C1 segment of cervical spinal cord (tissue), 14 donors: ENCODE data around the gene HJV.
A peak's percentile ranks its signal among the peaks of the same experiment; 100 is the strongest.

Source experiments
- DNase-seq, 14 donors: peaks; one replicate each; lab custom pipeline; 2025; lab: John Stamatoyannopoulos, UW

The HJV gene

DNA sequence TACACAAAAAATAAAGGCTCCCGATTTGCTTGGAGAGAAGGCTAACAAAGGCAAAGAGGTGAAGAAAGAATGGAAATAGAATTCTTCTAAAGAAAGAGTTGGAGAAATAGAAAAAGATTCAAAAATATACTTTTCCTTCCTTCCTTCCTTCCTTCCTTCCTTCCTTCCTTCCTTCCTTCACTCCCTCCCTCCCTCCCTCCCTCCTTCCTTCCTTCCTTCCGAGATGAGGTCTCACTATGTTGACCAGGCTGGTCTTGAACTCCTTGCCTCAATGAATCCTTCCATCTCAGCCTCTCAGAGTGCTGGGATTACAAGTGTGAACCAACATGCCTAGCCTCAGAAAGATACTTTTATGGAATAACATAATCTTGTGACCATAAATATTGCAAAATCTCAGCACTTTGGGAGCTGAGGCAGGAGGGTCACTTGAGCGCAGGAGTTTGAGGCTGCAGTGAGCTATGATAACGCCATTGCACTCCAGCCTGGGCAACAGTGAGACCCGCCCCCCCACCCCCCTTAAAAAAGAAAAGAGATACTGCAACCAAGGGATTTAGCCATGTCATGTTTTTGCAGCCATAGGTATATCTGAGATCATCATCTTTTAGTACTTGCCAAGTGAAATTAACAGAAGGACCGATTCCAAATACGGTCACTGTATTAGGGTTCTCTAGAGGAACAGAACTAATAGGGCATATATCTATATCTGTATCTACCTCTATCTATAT is 1.0 kb upstream of the HJV start:
- no peak for DNase-seq

DNA sequence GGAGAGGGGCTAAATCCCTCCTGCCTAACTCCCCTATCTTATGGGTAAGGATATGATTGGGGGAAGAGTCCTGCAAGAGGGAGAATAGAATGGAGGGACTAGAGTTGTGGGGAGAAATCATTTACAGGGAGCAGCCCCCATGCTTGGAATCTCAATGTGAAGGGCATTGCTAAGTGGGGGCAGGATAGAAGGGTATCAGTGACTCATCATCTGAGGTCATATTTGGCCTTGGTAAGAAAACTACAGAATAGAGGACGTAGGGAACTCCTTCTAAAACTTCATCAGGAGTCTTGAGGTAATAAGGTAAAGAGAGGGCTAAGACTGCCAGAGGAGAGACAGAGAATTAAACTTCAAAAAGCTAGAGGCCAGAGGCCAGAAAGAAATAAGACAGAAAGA is 487 bp downstream of the HJV start:
- no peak for DNase-seq

DNA sequence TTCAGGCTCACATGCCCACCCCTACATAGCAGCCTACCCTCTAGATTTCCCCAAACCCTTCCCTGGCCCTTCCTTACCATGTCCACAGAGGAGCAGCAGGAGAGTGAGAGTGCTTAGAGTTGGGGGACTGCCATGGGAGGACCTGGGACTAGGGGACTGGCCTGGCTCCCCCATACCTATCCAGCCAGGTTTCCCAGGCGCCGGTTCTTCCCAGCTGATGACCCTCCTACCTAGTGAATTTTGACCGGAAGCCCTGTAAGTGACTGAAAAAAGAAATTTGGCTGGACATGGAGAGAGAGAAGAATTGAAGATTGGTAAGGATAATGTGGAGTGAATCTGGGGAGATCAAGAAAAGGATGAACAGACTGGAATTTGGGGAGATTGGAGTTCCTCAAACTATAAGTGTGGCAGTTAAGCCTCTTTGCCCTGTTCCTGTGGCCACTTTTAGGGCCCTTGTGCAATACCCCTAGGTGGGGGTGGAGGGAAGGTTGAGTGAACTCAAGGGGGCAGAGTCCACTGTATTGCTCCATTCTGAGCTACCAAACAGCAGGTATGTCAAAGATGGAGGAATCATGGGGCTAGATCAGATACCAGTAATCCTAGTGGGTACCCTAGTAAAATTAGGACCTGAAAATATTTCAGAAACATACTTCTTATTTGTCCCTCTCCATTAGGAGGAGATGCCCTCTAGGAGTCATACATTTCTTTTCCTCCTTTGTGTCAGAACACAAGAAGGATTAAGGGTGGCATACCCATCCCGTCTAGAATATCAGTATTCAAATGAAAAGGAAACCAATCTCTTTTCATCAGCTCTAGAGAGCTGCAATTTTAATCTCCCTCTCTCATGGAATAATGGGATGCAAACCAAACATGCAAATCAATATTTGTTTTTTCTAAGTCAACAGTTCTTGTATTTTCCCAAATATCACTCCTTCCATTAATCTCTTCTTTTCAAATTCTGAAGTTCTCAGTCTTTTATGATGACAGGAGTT is 1.2 kb downstream of the HJV start:
- DNase-seq, result no peak

DNA sequence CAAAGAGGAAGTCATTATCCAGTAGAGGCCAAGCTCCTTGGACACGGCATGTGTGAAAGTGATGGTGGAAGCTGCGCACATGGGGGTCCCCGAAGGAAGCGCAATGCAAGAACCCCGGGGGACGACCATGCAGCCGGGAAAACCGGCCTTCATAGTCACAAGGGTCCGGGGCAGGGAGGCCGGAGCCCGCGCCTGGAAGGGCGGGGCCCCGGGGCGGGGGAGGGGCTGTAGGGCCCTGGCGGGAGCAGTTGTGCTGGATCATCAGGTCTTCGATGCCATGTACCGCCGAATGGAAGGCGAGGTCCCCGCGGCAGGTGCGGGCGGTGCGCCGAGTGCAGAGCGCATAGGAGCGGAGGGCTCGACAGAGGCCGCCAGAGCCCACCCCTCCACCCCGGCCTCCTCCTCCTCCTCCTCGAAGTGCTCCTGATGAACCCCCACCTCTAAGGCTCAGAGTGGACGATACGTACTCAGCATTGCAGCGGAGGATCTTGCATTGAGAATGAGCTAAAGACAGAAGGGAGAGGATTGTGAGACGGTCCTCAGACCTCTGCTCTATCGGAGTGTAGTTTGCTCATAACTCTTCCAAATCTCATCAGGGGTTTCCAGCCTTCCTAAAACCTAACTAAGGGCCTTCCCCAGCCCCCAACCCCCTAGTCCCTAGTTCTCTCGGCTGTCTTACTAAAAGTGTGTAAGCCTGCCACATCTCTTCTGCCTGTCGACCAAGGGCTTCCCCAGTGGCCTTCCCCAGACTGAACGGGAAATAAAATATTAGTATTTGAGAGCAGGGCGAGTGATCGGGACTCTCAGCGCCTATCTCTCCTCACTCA is 2.1 kb downstream of the HJV start:
- no peak for DNase-seq

DNA sequence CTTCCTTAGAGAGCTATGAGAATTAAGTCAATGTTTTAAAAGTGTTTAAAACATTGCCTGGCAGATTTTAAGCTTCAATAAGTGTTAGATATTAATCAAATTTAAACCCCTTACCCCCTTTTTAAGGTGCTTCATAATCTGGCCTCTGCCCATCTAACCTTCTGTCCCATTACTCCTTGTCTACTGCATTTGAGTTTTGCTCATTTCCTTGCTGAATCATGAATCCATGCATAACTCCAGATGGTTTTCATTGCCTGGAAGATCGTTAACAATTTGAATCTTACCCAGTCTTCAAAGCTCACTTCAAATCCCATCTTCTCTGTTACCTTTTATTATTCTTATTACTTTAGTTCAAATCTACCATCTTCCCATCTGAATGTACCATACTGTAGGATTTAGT is 4.6 kb downstream of the HJV start:
- no peak for DNase-seq

DNA sequence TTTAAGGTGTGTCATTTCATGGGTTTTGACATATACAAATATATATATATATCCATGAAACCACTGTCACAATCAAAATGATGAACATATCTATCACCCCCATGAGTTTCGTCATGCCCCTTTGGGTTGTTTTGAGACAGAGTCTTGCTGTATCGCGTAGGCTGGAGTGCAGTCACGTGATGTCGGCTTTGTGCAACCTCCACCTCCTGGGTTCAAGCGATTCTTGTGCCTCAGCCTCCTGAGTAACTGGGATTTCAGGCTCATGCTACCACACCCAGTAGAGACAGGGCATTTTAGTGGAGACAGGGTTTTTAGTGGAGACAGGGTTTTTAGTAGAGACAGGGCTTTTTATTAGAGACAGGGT is 8.0 kb downstream of the HJV start:
- no peak for DNase-seq

DNA sequence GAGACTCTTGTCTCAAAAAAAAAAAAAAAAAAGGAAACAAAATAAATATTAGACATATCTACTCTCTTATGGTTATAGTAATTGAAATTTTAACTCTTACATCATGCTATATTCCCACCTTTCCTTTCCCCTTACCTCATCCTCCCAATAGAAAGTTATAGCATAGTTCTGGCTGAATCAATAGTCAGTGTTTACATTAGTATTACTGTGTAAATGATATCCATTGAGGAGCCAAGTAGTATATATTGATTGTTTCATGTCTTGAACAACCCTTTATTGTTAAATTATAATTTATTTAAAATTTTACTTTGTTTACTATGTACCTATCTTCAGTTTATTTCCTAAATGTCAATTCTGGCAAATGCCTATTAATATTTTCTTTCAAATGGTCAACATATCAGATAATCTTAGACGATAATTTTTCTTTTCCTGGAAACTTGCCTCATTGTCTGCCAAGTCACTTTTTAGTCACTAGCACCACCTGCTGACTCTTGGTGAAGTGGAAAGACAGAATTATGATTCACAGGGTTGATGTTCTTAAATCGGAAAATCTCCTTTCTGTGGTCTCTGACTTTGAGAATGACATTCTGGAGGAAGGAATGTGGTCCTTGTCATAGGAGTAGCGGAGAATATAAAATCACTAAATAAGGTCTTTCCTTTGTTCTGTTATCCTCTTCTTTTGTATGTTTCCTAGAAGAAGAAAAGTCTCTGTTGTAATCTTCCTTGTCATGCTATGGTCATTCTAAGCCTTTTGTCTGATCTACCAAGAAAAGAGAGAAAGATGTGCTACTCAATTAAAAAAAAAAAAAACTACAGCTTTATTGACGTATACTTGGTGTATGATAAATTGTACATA is 8.6 kb downstream of the HJV start:
- DNase-seq, result peak in 3 of 14 donors; percentile 12 to 23 (median 15)

DNA sequence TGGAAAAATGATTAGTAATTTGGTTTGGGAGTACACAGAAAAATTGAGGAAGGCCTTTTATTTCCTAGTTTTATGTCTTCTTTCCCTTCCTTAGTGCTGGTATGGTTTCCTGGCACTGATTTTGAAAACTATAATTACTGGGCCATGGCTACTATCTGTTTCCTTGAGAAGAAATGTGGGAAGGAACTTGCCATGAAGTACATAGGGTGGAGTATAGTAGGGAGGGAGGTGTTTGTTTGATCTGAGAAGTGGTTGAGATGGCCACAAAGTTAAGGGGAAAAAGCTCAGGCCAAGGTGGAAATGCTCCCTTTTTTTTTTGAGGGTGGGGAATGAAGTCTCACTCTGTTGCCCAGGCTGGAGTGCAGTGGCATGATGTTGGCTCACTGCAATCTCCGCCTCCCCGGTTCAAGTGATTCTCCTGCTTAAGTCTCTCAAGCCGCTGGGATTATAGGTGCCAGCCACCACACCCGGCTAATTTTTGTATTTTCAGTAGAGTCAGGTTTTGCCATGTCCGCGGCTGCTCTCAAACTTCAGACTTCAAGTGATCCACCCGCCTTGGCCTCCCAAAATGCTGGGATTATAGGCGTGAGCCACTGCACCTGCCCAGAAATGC is 11.3 kb downstream of the HJV start:
- no peak for DNase-seq

DNA sequence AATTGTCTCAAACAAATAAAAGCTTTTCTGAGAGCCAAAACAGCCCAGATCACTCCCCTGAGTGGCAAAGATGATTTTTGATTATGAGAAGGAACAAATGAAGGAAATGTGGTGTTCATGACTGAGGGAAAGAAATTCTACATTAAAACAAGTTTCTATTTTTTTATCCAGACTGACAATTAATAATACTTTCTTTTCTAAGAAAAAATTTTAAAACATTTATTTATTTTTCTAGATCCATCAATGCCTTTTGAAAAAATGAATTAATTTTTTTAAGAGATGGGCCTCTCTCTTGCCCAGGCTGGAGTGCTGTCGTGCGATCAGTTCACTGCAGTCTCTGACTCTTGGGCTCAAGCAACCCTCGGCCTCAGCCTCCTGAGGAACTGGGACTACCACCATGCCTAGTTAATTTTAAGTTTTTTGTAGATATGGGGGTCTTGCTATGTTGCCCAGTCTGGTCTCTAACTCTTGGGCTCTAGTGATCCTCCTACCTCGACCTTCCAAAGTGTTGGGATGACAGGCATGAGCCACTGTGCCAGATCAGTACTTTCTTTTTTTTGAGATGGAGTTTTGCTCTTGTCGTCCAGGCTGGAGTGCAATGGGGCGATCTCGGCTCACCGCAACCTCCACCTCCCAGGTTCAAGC is 13.9 kb downstream of the HJV start:
- DNase-seq, result no peak

DNA sequence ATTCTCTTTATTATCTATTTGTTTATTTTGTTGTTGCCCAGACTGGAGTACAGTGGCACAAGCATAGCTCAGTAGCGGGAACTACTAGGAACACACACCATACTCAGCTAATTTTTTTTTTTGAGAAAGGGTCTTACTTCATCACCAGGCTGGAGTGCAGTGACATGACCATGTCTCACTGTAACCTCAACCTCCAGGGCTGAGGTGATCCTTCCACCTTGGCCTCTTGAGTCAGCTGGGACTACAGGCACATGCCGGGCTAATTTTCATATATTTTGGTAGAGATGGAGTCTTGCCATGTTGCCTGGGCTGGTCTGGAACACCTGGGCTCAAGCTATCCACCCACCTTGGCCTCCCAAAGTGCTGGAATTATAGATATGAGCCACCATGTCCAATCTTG is 19.8 kb downstream of the HJV start:
- no peak for DNase-seq

DNA sequence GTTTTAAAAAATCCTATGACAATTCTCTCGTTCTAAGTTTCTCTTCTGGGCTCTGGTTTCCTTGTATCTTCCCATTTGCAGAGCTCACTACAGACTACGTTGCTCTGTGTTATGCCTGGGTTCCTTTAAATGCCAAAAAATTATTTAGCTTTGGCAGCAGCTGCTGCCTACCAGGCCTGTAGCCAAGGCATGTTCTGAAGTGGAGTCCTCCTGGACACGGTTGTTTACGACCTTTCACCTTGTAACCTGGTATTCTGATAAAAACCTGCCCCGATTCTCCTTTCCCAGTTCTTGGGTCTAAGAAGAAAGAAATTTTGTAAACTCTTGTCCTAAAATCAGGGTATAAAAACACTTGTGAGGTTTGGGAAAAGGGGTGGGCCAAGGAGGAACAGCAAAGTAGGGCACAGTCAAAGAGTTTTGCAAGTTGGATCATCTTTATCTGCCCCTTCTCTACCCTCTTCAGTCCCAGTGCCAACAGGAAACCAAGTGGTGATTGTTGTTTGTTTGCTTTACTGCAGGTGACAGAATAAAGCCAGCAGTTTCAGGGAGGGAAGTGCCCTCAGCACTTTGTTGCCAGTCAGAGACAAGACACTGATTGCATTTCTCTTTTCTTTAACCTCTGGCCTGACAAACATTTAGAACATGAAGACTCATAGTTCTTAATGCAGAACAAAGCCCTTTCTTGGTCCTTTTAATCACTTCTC is 22.1 kb downstream of the HJV start:
- DNase-seq, result peak in 1 of 14 donors; percentile 76

DNA sequence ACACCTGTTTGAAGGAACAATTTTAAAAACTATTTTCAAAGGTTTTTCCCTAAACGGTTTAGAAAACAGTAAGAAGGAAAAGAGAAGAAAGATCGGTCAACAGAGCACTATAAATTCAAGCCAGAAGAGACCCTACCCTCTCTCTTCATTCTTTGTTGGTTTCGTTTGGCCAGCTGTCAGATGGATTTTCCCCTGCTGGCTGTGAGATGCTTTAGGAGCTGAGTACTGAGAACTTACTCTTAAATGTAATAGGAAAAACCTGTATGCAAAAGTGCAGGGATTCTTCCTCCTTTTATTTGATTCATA is 23.9 kb downstream of the HJV start:
- DNase-seq, result no peak

DNA sequence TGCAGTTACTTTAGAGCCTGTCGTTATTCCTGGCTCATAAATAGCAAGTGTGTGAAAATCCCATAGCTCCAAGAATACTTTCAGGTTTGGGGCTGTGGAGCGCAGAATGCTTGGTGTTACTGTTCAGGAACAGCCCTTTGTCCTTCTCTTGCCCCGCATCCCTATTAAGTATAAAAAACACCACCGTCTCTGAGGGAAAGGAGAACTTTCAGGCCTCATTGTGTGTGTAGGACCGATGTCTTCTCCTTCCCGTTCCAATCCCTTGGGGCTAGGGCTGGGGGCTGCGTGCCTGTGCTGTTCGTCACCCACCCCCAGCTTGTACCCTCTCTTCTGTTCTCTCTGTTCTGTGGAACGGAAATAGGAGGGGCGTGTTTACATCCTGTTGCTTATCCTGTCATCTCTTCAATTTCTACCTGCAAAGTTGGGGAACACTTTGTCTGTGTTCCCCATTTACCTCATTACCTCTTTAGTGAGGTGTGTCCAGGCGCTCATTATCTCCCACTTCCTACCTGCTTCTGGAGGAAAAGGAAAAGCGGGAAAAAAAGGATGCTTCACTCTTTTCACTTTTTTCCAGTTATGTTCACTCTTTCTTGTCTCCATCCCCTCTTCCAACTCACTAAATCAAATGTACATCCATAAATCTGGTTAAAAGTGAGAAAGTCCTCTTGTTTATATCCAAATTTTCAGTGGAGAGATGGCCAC is 24.4 kb downstream of the HJV start:
- peak in 5 of 14 donors; percentile 61 to 82 (median 79) for DNase-seq

DNA sequence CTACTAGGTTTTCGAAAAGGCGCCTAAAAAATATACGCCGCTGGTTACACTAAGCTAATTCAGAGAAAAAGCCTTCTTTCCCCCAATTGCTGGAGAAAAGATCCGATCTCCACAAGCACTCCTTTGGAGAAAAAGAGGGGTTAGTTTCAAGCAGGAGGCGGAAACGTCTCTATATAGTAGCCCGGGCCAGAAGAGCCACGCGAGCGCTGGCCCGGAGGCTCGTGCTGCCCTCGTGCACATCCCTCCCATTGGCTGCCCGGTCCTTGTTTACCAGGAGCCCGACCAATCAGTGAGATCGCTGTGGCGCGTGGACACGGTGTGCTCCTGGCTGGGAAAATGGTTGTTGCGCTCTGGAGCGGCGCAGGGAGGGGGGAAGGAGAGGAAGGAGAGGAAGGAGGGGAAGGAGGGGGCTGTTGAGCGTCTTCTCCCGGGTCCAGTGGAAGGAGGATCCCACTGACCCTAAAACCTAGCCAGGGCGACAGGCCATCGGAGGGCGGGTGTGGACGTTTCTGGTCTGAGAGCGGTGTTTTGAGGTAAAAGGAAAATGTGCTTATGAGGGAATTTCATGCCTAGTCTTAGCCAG is 25.0 kb downstream of the HJV start, which contains the start of gene TXNIP:
Gene TXNIP (minus strand): TSS at position 147 of the 583 bp plus-strand sequence. CDS start 313 bp downstream, outside the sequence.
- DNase-seq, result peak; percentile 90 to 100 (median 98)

DNA sequence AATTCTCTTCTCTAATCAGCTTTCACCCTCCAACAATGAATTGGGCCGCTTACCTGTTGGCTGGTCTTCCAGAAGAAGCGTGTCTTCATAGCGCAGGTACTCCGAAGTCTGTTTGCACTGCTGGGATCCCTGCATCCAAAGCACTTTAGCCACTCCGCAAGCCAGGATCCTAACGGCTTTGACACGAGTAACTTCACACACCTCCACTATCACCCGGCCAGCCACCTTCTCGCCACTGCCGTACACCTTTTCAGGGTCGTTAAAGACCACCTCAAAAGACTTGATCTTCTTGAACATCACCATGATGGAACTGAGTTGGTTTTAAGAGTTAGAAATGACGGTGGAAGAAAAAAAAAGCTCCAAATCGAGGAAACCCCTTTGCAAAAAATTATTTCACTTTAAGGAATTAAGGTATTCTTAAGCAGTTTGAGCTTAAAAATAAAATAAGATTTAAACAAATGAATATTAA is 25.5 kb downstream of the HJV start:
- DNase-seq, result peak in 2 of 14 donors; percentile 14 to 41

DNA sequence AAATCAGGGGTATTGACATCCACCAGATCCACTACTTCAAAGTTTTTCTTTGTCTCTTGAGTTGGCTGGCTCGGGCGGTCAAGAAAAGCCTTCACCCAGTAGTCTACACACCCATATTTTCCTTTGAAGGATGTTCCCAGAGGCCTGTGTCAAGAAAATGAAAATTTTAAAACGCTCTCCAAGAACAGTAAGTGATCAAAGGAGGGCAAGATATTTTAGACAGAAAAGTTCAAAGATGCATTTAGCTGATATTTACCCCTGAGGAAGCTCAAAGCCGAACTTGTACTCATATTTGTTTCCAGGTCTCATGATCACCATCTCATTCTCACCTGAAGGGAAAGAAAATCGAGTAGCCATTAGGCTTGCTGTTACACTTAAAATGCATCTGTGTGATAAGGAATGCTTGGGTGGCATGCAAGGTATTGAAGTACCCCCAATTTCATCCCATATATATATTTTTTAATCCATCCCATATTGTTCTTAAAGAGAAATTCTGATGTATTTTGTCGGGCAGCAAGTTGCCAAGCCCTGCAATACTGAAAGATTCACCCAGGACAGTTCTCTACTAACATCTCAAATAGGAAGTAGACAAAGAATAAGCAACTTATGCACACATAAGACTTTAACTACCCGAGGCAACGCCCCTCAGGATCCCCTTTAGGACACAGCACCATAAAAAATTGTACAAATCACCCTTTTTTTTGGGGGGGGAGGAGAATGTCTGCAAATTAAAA is 26.2 kb downstream of the HJV start:
- DNase-seq, result peak in 1 of 14 donors; percentile 37

DNA sequence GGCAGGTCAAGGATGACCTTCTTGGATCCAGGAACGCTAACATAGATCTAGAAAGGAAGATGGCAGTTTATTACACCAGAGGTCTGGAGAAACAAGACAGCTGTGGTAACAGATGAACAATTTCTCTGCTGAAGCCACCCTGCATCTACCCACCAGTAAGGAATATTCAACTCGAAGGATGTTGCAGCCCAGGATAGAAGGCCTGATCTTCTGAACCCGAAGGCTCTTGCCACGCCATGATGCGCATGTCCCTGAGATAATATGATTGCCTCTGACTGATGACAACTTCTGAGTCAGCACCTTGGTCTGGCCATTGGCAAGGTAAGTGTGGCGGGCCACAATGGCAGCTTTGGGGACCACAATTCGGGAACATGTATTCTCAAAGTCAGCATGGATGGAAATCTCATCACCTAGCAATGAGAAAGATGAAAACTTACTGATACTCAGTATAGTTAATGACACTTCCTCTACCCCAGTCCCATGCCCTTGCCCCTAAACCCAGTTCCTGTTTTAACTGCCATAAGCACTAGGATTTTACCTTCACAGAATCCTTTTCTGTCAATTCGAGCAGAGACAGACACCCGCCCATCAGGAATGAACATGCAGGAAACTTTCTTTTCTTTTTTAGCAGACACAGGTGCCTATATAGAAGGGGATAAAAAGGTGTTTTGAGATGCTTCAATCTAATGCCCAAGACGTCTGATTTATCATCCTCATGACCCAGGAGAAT is 27.0 kb downstream of the HJV start:
- DNase-seq, result peak in 3 of 14 donors; percentile 14 to 35 (median 33)
